ENCODE measurements around the gene MRPL21. TPM values are rescaled to one million over a fixed set of nuclear protein-coding genes. Genes with fewer than 3 reads are reported as not detected.

Gene MRPL21
- total and polyA plus RNA-seq, 2 experiments from 2014 or later = 62.4 to 232 TPM

DNA sequence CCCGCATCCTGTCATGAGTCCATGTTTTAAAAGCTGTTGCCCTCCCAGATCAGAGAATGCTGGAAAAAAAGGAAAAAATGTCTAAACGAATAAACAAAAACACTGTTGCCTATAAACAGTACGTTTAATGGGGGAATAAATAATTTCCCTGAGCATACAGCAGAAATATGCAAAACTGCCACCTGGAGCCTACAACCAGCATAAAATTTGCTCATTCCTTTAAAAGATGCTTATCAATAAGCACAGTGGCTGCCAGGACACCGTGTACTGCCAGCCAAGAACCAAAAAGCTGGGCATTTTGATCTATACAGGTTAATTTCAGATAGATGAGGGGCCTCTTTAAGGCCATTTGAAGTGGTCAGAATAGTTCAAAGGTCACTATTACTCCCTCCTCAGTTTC lies 56.2 kb downstream of the MRPL21 start (continued):
- TF ChIP-seq ETS1 (IDR thresholded peaks at IDR 0.05) (no peak), ZNF114 (CRISPR knock-in tag; IDR thresholded peaks at IDR 0.05) (no peak), EZH2phosphoT487 (IDR thresholded peaks at IDR 0.05; ENCODE audit: unreplicated experiment) (no peak)

DNA sequence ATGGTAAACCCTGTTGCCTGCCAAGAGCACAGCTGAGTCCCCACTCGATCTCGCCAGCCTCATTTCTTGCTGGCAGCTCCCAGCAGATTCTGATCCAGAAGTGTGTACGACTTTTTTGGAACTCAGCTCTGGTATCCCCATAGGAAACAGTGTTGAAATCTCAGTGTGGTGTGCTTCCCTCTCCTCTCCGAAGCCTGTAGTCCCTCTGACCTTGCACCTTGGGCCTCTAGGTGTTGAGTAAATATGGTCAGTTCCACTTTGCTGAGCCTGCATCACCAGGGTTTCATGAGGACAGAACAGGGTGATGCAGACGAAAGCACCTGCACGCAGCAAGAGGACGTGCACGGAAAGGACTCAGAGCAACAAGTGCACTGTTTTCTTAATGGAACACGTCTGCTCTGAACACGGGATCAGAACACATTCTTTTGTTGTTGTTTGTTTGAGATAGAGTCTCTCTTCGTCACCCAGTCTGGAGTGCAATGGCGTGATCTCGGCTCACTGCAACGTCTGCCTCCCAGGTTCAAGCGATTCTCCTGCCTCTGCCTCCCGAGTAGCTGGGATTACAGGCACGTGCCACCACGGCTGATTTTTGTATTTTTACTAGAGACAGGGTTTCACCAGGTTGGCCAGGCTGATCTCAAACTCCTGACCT lies 58.2 kb downstream of the MRPL21 start:
- Mint-ChIP-seq H3K36me3 (ENCODE audit: low read depth) (no peaks in the 10 kb centered on the region), H3K4me3 (no peak overlapping the region), H3K27ac (no peak overlapping the region), H3K4me1 (peaks cover 16% of the 10 kb centered on the region), H3K9me3 (no peaks in the 10 kb centered on the region; the same call in 2 of the 3 replicates), H3K27me3 (ENCODE audit: insufficient read depth, low read depth, poor library complexity) (peaks cover 58% of the 10 kb centered on the region)
- H3K9me2 ChIP-seq (ENCODE audit: insufficient read depth) = no peaks in the 10 kb centered on the region
- H4K20me1 ChIP-seq (replicated peaks; ENCODE audit: insufficient read depth) = no peaks in the 10 kb centered on the region
- 0 out of 2 replicates have a peak, but pooled peaks cover 9% of the 10 kb centered on the region for H3F3A ChIP-seq (replicated peaks; ENCODE audit: low read depth)
- H3K36me3 ChIP-seq (ENCODE audit: insufficient read depth) = no peaks in the 10 kb centered on the region
- no peak overlapping the region for H3K4me2 ChIP-seq
- TF ChIP-seq, protein P1, sequence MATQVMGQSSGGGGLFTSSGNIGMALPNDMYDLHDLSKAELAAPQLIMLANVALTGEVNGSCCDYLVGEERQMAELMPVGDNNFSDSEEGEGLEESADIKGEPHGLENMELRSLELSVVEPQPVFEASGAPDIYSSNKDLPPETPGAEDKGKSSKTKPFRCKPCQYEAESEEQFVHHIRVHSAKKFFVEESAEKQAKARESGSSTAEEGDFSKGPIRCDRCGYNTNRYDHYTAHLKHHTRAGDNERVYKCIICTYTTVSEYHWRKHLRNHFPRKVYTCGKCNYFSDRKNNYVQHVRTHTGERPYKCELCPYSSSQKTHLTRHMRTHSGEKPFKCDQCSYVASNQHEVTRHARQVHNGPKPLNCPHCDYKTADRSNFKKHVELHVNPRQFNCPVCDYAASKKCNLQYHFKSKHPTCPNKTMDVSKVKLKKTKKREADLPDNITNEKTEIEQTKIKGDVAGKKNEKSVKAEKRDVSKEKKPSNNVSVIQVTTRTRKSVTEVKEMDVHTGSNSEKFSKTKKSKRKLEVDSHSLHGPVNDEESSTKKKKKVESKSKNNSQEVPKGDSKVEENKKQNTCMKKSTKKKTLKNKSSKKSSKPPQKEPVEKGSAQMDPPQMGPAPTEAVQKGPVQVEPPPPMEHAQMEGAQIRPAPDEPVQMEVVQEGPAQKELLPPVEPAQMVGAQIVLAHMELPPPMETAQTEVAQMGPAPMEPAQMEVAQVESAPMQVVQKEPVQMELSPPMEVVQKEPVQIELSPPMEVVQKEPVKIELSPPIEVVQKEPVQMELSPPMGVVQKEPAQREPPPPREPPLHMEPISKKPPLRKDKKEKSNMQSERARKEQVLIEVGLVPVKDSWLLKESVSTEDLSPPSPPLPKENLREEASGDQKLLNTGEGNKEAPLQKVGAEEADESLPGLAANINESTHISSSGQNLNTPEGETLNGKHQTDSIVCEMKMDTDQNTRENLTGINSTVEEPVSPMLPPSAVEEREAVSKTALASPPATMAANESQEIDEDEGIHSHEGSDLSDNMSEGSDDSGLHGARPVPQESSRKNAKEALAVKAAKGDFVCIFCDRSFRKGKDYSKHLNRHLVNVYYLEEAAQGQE (IDR thresholded peaks at IDR 0.05; ENCODE audit: unreplicated experiment) = no peak
- TF ChIP-seq NANOG (IDR thresholded peaks at IDR 0.05; ENCODE audit: borderline replicate concordance) (no peak), EZH2 (IDR thresholded peaks at IDR 0.05; ENCODE audit: low read depth, unreplicated experiment) (no peak), ZNF331 (CRISPR knock-in tag; IDR thresholded peaks at IDR 0.05; ENCODE audit: low read depth) (no peak), STAT1 (IDR thresholded peaks at IDR 0.05; ENCODE audit: unreplicated experiment) (no peak), ZNF114 (CRISPR knock-in tag; IDR thresholded peaks at IDR 0.05) (no peak)
- H3K79me2 ChIP-seq (replicated peaks; ENCODE audit: insufficient read depth) = no peaks in the 10 kb centered on the region
- H3K27me3 ChIP-seq (ENCODE audit: insufficient read depth) = peaks cover 54% of the 10 kb centered on the region
- no peak for ATAC-seq
- DNase-seq (ENCODE audit: low spot score) = no peak
- no peak overlapping the region for H3K4me3 ChIP-seq
- H2AFZ ChIP-seq = no peak overlapping the region
- peaks cover 11% of the 10 kb centered on the region for H3K4me1 ChIP-seq (ENCODE audit: insufficient read depth)
- H3K27ac ChIP-seq (ENCODE audit: low read depth) = no peak overlapping the region

GRCh38 chr11:68844801-68845200 lies 58.8 kb downstream of the MRPL21 start:
- peaks cover 17% of the 10 kb centered on the region for H3K4me1 ChIP-seq (ENCODE audit: insufficient read depth)
- no peak for TF ChIP-seq NANOG (IDR thresholded peaks at IDR 0.05; ENCODE audit: borderline replicate concordance)
- ATAC-seq = no peak
- peaks cover 22% of the 10 kb centered on the region for H3K4me1 Mint-ChIP-seq
- H3K27ac ChIP-seq (ENCODE audit: low read depth) = no peak overlapping the region
- DNase-seq (ENCODE audit: low spot score) = no peak
- H3K36me3 ChIP-seq (ENCODE audit: insufficient read depth) = no peaks in the 10 kb centered on the region
- H4K20me1 ChIP-seq (replicated peaks; ENCODE audit: insufficient read depth) = no peaks in the 10 kb centered on the region
- H2AFZ ChIP-seq = no peak overlapping the region
- peak overlapping the region; percentile 85; the same call in 1 of the 2 replicates for H3K4me2 ChIP-seq
- peak overlapping the region; percentile 45; the same call in 2 of the 3 replicates for H3K4me3 Mint-ChIP-seq
- H3K9me3 Mint-ChIP-seq = no peaks in the 10 kb centered on the region; the same call in 2 of the 3 replicates
- no peaks in the 10 kb centered on the region for H3K36me3 Mint-ChIP-seq (ENCODE audit: low read depth)
- peaks cover 16% of the 10 kb centered on the region; the same call in 1 of the 2 replicates for H3F3A ChIP-seq (replicated peaks; ENCODE audit: low read depth)
- H3K27ac Mint-ChIP-seq = no peak overlapping the region
- peak overlapping the region; percentile 74; the same call in 1 of the 2 replicates for H3K4me3 ChIP-seq
- H3K79me2 ChIP-seq (replicated peaks; ENCODE audit: insufficient read depth) = no peaks in the 10 kb centered on the region
- H3K27me3 Mint-ChIP-seq (ENCODE audit: insufficient read depth, low read depth, poor library complexity) = peaks cover 63% of the 10 kb centered on the region
- no peaks in the 10 kb centered on the region for H3K9me2 ChIP-seq (ENCODE audit: insufficient read depth)
- H3K27me3 ChIP-seq (ENCODE audit: insufficient read depth) = peaks cover 60% of the 10 kb centered on the region

Data from GM23338 (cell line).